Lung (tissue), 16 donors: ENCODE measurements around the gene MPND. TPM values are rescaled to one million over a fixed set of nuclear protein-coding genes. Genes with fewer than 3 reads are reported as not detected.
A peak's percentile ranks its signal among the peaks of the same experiment; 100 is the strongest.

Experiments used
- ATAC-seq: fragments of 200-7000 bp; cut with Tn5 transposase; one replicate; pipeline ENCODE4 v1.9.1; 2020; ENCODE audit warnings: moderate number of reproducible peaks; ENCODE audit not compliant: insufficient read depth, low FRiP score
- DNase-seq, 3 donors: peaks; one replicate each; pipeline ENCODE4 v3.0.0-alpha.2; 2013 to 2017
- H3K27ac ChIP-seq, 2 donors: one replicate each; pipeline ENCODE4 v1.5.1; 2013; ENCODE audit warnings: mild to moderate bottlenecking in 2 of 2, moderate library complexity in 2 of 2, control low read depth in 1 of 2, inconsistent platforms in 1 of 2, low read depth in 1 of 2, low read length in 1 of 2
- H3K27me3 ChIP-seq, 3 donors: one replicate each; pipeline ENCODE4 v1.5.1; 2013; ENCODE audit warnings: low read length in 2 of 3; ENCODE audit not compliant: control insufficient read depth in 3 of 3, insufficient read depth in 3 of 3
- H3K36me3 ChIP-seq, 4 donors: one replicate each; pipeline ENCODE4 v1.5.1; 2013; ENCODE audit warnings: low read length in 4 of 4, mild to moderate bottlenecking in 1 of 4, moderate library complexity in 1 of 4; ENCODE audit not compliant: control insufficient read depth in 4 of 4, insufficient read depth in 4 of 4
- H3K4me1 ChIP-seq, 5 donors: one replicate each; pipeline ENCODE4 v1.5.1; 2013; ENCODE audit warnings: low read length in 5 of 5, mild to moderate bottlenecking in 2 of 5, moderate library complexity in 1 of 5; ENCODE audit not compliant: control insufficient read depth in 5 of 5, insufficient read depth in 5 of 5
- H3K4me3 ChIP-seq: one replicate; pipeline ENCODE4 v1.5.1; 2013; ENCODE audit warnings: mild to moderate bottlenecking, control low read depth, moderate library complexity
- H3K9ac ChIP-seq, 2 donors: one replicate each; pipeline ENCODE4 v1.5.1; 2013; ENCODE audit warnings: low read length in 2 of 2, control low read depth in 1 of 2; ENCODE audit not compliant: insufficient read depth in 1 of 2
- H3K9me3 ChIP-seq, 4 donors: one replicate each; pipeline ENCODE4 v1.5.1; 2013; ENCODE audit warnings: low read length in 3 of 4, mild to moderate bottlenecking in 1 of 4, moderate library complexity in 1 of 4; ENCODE audit not compliant: control insufficient read depth in 4 of 4, insufficient read depth in 3 of 4
- CTCF ChIP-seq: IDR thresholded peaks from 2 replicates; pipeline ENCODE4 v1.5.1; 2012; ENCODE audit warnings: mild to moderate bottlenecking; ENCODE audit errors: control extremely low read depth, extremely low read depth
- WGBS, 2 donors: extraction: QIAGEN DNeasy Blood & Tissue Kit; methylation state at CpG; one replicate each; pipeline ENCODE4 v1.1.7; 2013; 5-methylcytosine and 5-hydroxymethylcytosine counted together
- long read RNA-seq, 5 donors: transcript quantifications; one replicate each; lab custom pipeline, GENCODE V29; 2026
- polyA plus RNA-seq, 2 donors: library from polyadenylated mRNA; stranded (reverse); fragments of 200-250 nt; gene quantifications; one replicate each; pipeline ENCODE4 v1.2.1, GENCODE V29; 2013
- total RNA-seq, 2 donors: library from RNA; depleted of rRNA in 1 of 2; stranded (reverse); fragments of >200 nt in 1 of 2; gene quantifications; one replicate each; pipeline ENCODE4 v1.2.1, GENCODE V29; 2014 to 2021
- donor health status: control.
- donor health status: control.
- donor health status: Bipolar disorder and iron deficiency.
- donor health status: healthy.
- donor health status: DM: yes; HTN: yes; CAD: no.

MPND gene, protein sequence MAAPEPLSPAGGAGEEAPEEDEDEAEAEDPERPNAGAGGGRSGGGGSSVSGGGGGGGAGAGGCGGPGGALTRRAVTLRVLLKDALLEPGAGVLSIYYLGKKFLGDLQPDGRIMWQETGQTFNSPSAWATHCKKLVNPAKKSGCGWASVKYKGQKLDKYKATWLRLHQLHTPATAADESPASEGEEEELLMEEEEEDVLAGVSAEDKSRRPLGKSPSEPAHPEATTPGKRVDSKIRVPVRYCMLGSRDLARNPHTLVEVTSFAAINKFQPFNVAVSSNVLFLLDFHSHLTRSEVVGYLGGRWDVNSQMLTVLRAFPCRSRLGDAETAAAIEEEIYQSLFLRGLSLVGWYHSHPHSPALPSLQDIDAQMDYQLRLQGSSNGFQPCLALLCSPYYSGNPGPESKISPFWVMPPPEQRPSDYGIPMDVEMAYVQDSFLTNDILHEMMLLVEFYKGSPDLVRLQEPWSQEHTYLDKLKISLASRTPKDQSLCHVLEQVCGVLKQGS
- 10 to 100 TPM in 1 of 2 donors, 1 to 10 TPM in 1; 9.1 to 30.5 TPM for total RNA-seq
- 10 to 100 TPM; 18.7 to 32.3 TPM for polyA plus RNA-seq
- long read RNA-seq, donor 1, transcript MPND-207 (13 exons, 1,611 nt): major isoform, 7 of 61 reads
- long read RNA-seq, donor 1, partial matches to known transcripts: 53 of 61 reads
- long read RNA-seq, donor 1, other reads (novel, unspliced or antisense): 0 of 61 reads
- long read RNA-seq, donor 2: 0 reads
- long read RNA-seq, donor 3, partial matches to known transcripts: 0 of 1 reads
- long read RNA-seq, donor 3, other reads (novel, unspliced or antisense): 0 of 1 reads
- long read RNA-seq, donor 4, partial matches to known transcripts: 11 of 11 reads
- long read RNA-seq, donor 4, other reads (novel, unspliced or antisense): 0 of 11 reads
- long read RNA-seq, donor 5, partial matches to known transcripts: 0 of 6 reads
- long read RNA-seq, donor 5, other reads (novel, unspliced or antisense): 0 of 6 reads

GRCh38 chr19:4343370-4344307 lies at the start of gene MPND:
TSS of gene MPND (plus strand) at chr19:4343562. CDS start at chr19:4343594, 32 bp downstream.
- WGBS, 2 donors: 4 to 7% methylated on average over 71 to 101 of the region's 101 CpGs
- Histone ChIP-seq H3K27ac (peak within 1 kb of the TSS; percentile 92 to 96), H3K4me3 (peak within 1 kb of the TSS; percentile 55), H3K9ac (peak within 1 kb of the TSS; percentile 90 to 91), H3K9me3 (no peaks in the 10 kb centered on the region), H3K36me3 (peaks cover 0 to 8% (median 6%) of the 10 kb centered on the region in 4 donors), H3K4me1 (peaks cover 0 to 12% (median 5%) of the 10 kb centered on the region in 5 donors), H3K27me3 (no peaks in the 10 kb centered on the region)
- no peak for TF ChIP-seq CTCF
- DNase-seq (peak; percentile 91 to 92 (median 92)), ATAC-seq (peak; percentile 77)

- peaks cover 0 to 5% (median 0%) of the 10 kb centered on the region in 4 donors for H3K9me3 ChIP-seq
- ATAC-seq: no peak
- DNase-seq: no peak
Measured at GRCh38 chr19:4294389-4294788, 49.0 kb upstream of the MPND start.

More at GRCh38 chr19:4294389-4294788, 49.0 kb upstream of the MPND start:
- no peaks in the 10 kb centered on the region for H3K27me3 ChIP-seq
- no peak for TF ChIP-seq CTCF
- peaks cover 0 to 6% (median 0%) of the 10 kb centered on the region in 5 donors for H3K4me1 ChIP-seq
- WGBS, 2 donors: 57 to 67% methylated on average over 10 of the region's 10 CpGs
- H3K9ac ChIP-seq: no peak overlapping the region
- no peaks in the 10 kb centered on the region for H3K36me3 ChIP-seq
- no peak overlapping the region for H3K27ac ChIP-seq
- no peak overlapping the region for H3K4me3 ChIP-seq
